ENCODE results near the gene OAS1.

- TF ChIP-seq CTCF (IDR thresholded peaks at IDR 0.05) (no peak), POLR2A (IDR thresholded peaks at IDR 0.05) (no peak)
Measured at GRCh38 chr12:112927475-112927874, 20.7 kb downstream of the OAS1 start.
